IPS-18c (cell line): ENCODE data around the gene TF.

Experiments
- H3K4me3 ChIP-seq: 2 replicates; pipeline ENCODE4 v1.7.0; 2013; ENCODE audit warnings: low read depth, mild to moderate bottlenecking, low read length, moderate library complexity; ENCODE audit not compliant: insufficient read depth
- H3K9me3 ChIP-seq: one replicate; pipeline ENCODE4 v1.6.1; 2013; ENCODE audit warnings: mild to moderate bottlenecking, low read length, moderate library complexity; ENCODE audit not compliant: control insufficient read depth, insufficient read depth

TF gene

GRCh38 chr3:133824961-133825485 is 78.8 kb downstream of the TF start:
- H3K4me3 ChIP-seq = no peak overlapping the region

GRCh38 chr3:133825969-133826727 is 80.0 kb downstream of the TF start:
- Histone ChIP-seq H3K9me3 (no peaks in the 10 kb centered on the region), H3K4me3 (no peak overlapping the region)

More at GRCh38 chr3:133824961-133825485, 78.8 kb downstream of the TF start:
- H3K9me3 ChIP-seq = no peaks in the 10 kb centered on the region

GRCh38 chr3:133827136-133827535 is 80.9 kb downstream of the TF start:
- H3K9me3 ChIP-seq = no peaks in the 10 kb centered on the region

GRCh38 chr3:133827684-133828083 is 81.5 kb downstream of the TF start:
- Histone ChIP-seq H3K9me3 (no peaks in the 10 kb centered on the region), H3K4me3 (no peak overlapping the region)

More at GRCh38 chr3:133827136-133827535, 80.9 kb downstream of the TF start:
- H3K4me3 ChIP-seq = no peak overlapping the region

GRCh38 chr3:133828576-133829309 is 82.5 kb downstream of the TF start:
- Histone ChIP-seq H3K9me3 (no peaks in the 10 kb centered on the region), H3K4me3 (no peak overlapping the region)

GRCh38 chr3:133829310-133829707 is 83.1 kb downstream of the TF start:
- Histone ChIP-seq H3K4me3 (no peak overlapping the region), H3K9me3 (no peaks in the 10 kb centered on the region)

- H3K4me3 ChIP-seq = no peak overlapping the region
- no peaks in the 10 kb centered on the region for H3K9me3 ChIP-seq
Measured at GRCh38 chr3:133830071-133830470, 83.9 kb downstream of the TF start.

GRCh38 chr3:133831966-133832801 is 86.0 kb downstream of the TF start:
- Histone ChIP-seq H3K9me3 (no peaks in the 10 kb centered on the region), H3K4me3 (no peak overlapping the region)

- Histone ChIP-seq H3K9me3 (no peaks in the 10 kb centered on the region), H3K4me3 (no peak overlapping the region)
Measured at GRCh38 chr3:133832802-133833144, 86.6 kb downstream of the TF start.

- Histone ChIP-seq H3K9me3 (no peaks in the 10 kb centered on the region), H3K4me3 (no peak overlapping the region)
Measured at GRCh38 chr3:133833267-133833666, 87.1 kb downstream of the TF start.

GRCh38 chr3:133833880-133834620 is 87.9 kb downstream of the TF start:
- Histone ChIP-seq H3K4me3 (no peak overlapping the region), H3K9me3 (no peaks in the 10 kb centered on the region)

- Histone ChIP-seq H3K4me3 (no peak overlapping the region), H3K9me3 (no peaks in the 10 kb centered on the region)
Measured at GRCh38 chr3:133834621-133835417, 88.6 kb downstream of the TF start.

GRCh38 chr3:133835418-133835743 is 89.2 kb downstream of the TF start:
- H3K9me3 ChIP-seq = no peaks in the 10 kb centered on the region
- no peak overlapping the region for H3K4me3 ChIP-seq

GRCh38 chr3:133835961-133836360 is 89.8 kb downstream of the TF start:
- Histone ChIP-seq H3K4me3 (no peak overlapping the region), H3K9me3 (no peaks in the 10 kb centered on the region)

- H3K9me3 ChIP-seq = no peaks in the 10 kb centered on the region
Measured at GRCh38 chr3:133836497-133837158, 90.4 kb downstream of the TF start.

More at GRCh38 chr3:133836497-133837158, 90.4 kb downstream of the TF start:
- H3K4me3 ChIP-seq = no peak overlapping the region
